Adrenal gland (tissue), 12 donors: ENCODE measurements around the gene DAZAP1. TPM values are rescaled to one million over a fixed set of nuclear protein-coding genes. Genes with fewer than 3 reads are reported as not detected.

Experiments used
- DNase-seq, 7 donors: peaks; one replicate each; pipeline ENCODE4 v3.0.0-alpha.2; 2019 to 2020
- H3K27ac ChIP-seq, 5 donors: fragments of 200-600 bp; sonication (generic) in 4 of 5; 1 replicate in 3 of 5; 2 replicates in 2 of 5; pipeline versions ENCODE4 v1.5.1 to v1.8.0; 2016 to 2020; ENCODE audit warnings: mild to moderate bottlenecking in 1 of 5
- H3K27me3 ChIP-seq: fragments of 200-600 bp; 2 replicates; pipeline ENCODE4 v1.8.0; 2021
- H3K36me3 ChIP-seq, 2 donors: fragments of 200-600 bp; replicated peaks in 1 of 2; 1 replicate in 1 of 2; 2 replicates in 1 of 2; pipeline versions ENCODE4 v1.5.1 to v1.8.0; 2018 to 2022
- H3K4me1 ChIP-seq, 2 donors: fragments of 200-600 bp; replicated peaks in 1 of 2; 1 replicate in 1 of 2; 2 replicates in 1 of 2; pipeline versions ENCODE4 v1.5.1 to v1.8.0; 2018 to 2021
- H3K4me3 ChIP-seq, 4 donors: fragments of 200-600 bp; sonication (generic) in 3 of 4; one replicate each; pipeline ENCODE4 v1.5.1; 2016 to 2018
- H3K9me3 ChIP-seq, 3 donors: fragments of 200-600 bp; sonication (generic) in 1 of 3; replicated peaks in 1 of 3; 1 replicate in 2 of 3; 2 replicates in 1 of 3; pipeline versions ENCODE4 v1.5.1 to v1.8.0; 2016 to 2021
- POLR2A ChIP-seq, 2 donors: fragments of 450-650 bp; IDR thresholded peaks; one replicate each; pipeline ENCODE4 v1.6.1; 2017; ENCODE audit warnings: antibody characterized with exemption in 2 of 2, mild to moderate bottlenecking in 2 of 2, moderate library complexity in 1 of 2
- WGBS, 4 donors: extraction: QIAGEN DNeasy Blood & Tissue Kit in 2 of 4; methylation state at CpG; one replicate each; pipeline versions ENCODE4 v1.1.5 to v1.1.7; 2013 to 2017; 5-methylcytosine and 5-hydroxymethylcytosine counted together
- intact Hi-C, 2 donors: fragments of 100-400 bp; cut with DNase I; formaldehyde crosslinking; loops; one replicate each; pipeline versions ENCODE4 v1.14.1 to v1.15.0; 2022 to 2023
- polyA plus RNA-seq, 3 donors: library from polyadenylated mRNA; stranded (reverse); fragments of 200-250 nt in 2 of 3; fragments of 350-450 nt in 1 of 3; fragmentation: Illumina TruSeq in 1 of 3; extraction: RNeasy Lipid Tissue Mini Kit (QIAGEN cat#74804) in 1 of 3; gene quantifications; one replicate each; pipeline ENCODE4 v1.2.3, GENCODE V29; 2013 to 2014
- total RNA-seq, 9 donors: library from RNA; depleted of rRNA in 4 of 9; stranded (reverse); fragments of >200 nt in 4 of 9; fragments of 120-200 nt in 1 of 9; fragmentation: NEBNext Ultra II Directional in 1 of 9; extraction: Animal tissue kit (Norgen Biotek cat#: 25700) in 1 of 9; gene quantifications; one replicate each; pipeline versions ENCODE4 v1.1.0 to v1.2.4, GENCODE V29; 2013 to 2023
- TF ChIP-seq, protein P1 (sequence below), 6 experiments: fragments of 450-650 bp in 4 of 6; fragments of 200-600 bp in 2 of 6; sonication (generic) in 1 of 6; IDR thresholded peaks; 1 replicate in 5 of 6; 2 replicates in 1 of 6; pipeline versions ENCODE4 v1.5.1 to v1.8.0; 2016 to 2021; ENCODE audit warnings: antibody characterized with exemption in 6 of 6, mild to moderate bottlenecking in 2 of 6, moderate library complexity in 1 of 6
- donor health status: healthy with polysubstance abuse.
- donor health status: Bipolar disorder and iron deficiency.
- donor health status: DM: yes; HTN: yes; CAD: no.
- donor health status: DM: no; HTN: no; CAD: no.
- donor health status: DM: no; HTN: no; CAD: no.
- donor health status: DM: yes; HTN: yes; CAD: no.

The DAZAP1 gene
- total and polyA plus RNA-seq, 12 donors = 11.5 to 117 (median 53.1) TPM

DNA sequence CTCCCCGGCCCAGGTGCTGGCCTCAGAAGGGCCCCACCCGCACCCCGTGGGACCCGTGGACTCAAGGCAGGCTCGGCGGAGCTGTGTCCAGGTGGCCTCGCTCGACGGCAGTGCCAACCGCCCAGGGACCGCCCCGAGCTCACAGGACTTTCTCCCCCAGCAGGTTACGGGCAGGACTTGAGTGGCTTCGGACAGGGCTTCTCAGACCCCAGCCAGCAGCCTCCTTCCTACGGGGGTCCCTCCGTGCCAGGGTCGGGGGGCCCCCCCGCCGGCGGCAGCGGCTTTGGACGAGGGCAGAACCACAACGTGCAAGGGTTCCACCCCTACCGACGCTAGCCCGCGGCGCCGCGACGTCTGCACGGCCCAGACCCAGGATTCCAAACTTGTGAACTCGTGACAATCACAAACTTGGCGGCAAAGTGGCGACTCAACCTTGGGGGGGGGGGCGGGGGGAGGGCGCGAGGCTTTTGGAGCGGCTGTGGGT, 27.2 kb downstream of the DAZAP1 start:
- H3K36me3 ChIP-seq = peaks cover 0 to 62% of the 10 kb centered on the region in 2 donors
- TF ChIP-seq, protein P1, sequence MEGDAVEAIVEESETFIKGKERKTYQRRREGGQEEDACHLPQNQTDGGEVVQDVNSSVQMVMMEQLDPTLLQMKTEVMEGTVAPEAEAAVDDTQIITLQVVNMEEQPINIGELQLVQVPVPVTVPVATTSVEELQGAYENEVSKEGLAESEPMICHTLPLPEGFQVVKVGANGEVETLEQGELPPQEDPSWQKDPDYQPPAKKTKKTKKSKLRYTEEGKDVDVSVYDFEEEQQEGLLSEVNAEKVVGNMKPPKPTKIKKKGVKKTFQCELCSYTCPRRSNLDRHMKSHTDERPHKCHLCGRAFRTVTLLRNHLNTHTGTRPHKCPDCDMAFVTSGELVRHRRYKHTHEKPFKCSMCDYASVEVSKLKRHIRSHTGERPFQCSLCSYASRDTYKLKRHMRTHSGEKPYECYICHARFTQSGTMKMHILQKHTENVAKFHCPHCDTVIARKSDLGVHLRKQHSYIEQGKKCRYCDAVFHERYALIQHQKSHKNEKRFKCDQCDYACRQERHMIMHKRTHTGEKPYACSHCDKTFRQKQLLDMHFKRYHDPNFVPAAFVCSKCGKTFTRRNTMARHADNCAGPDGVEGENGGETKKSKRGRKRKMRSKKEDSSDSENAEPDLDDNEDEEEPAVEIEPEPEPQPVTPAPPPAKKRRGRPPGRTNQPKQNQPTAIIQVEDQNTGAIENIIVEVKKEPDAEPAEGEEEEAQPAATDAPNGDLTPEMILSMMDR (IDR thresholded peaks at IDR 0.05) = no peak
- TF ChIP-seq POLR2A (IDR thresholded peaks at IDR 0.05) = no peak
- intact Hi-C loops = loop anchor here in 1 of 2 donors (10.0 kb wide), 1 partner anchor 160 kb away; the partner anchor contains the start of gene FAM174C

DNA sequence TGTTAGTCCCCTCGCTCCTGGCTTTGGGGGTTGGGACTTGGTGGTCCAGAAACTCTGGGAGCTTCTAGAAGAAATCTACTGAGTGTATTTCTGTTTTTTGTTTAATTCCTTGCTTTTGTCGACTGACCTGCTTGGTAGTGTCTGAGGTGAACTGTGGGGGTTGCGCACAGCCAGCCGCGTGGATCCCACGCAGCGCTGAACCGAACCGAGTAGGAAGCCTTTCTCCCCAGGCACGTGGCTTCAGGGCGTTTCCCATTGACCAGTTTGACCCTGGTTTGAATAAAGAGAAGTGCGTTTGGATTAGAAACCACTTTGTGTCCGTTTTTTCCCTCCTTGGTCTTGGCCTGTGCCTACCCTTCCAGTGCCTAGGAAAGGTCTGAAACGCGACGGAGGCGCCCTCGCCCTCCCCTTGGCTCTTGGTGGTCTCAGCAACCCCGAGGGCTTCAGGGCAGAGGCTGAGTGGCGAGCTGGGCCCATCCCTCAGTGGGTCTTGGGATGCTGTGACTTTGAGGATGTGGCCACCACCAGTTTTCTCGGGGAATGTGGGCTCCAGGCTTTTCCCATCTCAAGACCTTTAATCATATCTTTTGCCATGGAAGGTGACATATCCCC, 28.1 kb downstream of the DAZAP1 start:
- no peak for DNase-seq
- 85 to 89% (median 88%) methylated on average over 17 to 21 of the region's 21 CpGs for WGBS, 4 donors
- Histone ChIP-seq H3K9me3 (no peaks in the 10 kb centered on the region), H3K36me3 (peaks cover 0 to 62% of the 10 kb centered on the region in 2 donors), H3K4me3 (no peak overlapping the region), H3K27me3 (no peaks in the 10 kb centered on the region), H3K4me1 (peaks cover 9 to 14% of the 10 kb centered on the region in 2 donors), H3K27ac (no peak overlapping the region)
- TF ChIP-seq, protein P1 (IDR thresholded peaks at IDR 0.05) = no peak
- no peak for TF ChIP-seq POLR2A (IDR thresholded peaks at IDR 0.05)
- intact Hi-C loops = loop anchor here in 1 of 2 donors (10.0 kb wide), 1 partner anchor 161 kb away; the partner anchor contains the start of gene FAM174C

More for the DNA sequence above, 27.2 kb downstream of the DAZAP1 start:
- 75 to 86% (median 81%) methylated on average over 14 to 39 of the region's 39 CpGs for WGBS, 4 donors
- H3K9me3 ChIP-seq = no peaks in the 10 kb centered on the region
- H3K4me3 ChIP-seq = no peak overlapping the region
- H3K27ac ChIP-seq = no peak overlapping the region
- no peak for DNase-seq
- H3K27me3 ChIP-seq = no peaks in the 10 kb centered on the region
- peaks cover 7 to 10% of the 10 kb centered on the region in 2 donors for H3K4me1 ChIP-seq

DNA sequence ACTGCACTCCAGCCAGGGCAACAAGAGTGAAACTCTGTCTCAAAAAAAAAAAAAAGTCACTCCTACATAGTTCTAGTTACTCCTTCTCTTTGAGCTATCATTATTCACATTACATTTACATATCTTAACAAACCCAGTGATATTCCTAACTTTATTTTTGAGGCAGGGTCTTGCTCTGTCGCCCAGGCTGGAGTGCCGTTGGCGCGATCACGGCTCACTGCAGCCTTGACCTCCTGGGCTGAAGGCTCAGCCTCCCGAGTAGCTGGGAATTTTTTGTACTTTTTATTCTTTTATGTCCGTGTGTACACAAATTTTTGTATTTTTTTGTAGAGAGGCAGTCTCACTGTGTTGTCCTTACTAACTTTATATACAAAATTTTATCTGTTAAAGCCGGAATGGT, 30.2 kb downstream of the DAZAP1 start:
- H3K4me3 ChIP-seq = peak overlapping the region in 1 of 4 donors; percentile 81
- H3K4me1 ChIP-seq = peaks cover 9 to 19% of the 10 kb centered on the region in 2 donors
- 23 to 39% (median 32%) methylated on average over 8 of the region's 8 CpGs for WGBS, 4 donors
- intact Hi-C loops = loop anchor here in 1 of 2 donors (10.0 kb wide), 1 partner anchor 163 kb away; the partner anchor contains the start of gene FAM174C
- peak overlapping the region in 4 of 5 donors; percentile 2 to 94 (median 71) for H3K27ac ChIP-seq
- DNase-seq = no peak
- no peak for TF ChIP-seq POLR2A (IDR thresholded peaks at IDR 0.05)
- TF ChIP-seq, protein P1 (IDR thresholded peaks at IDR 0.05) = no peak
- no peaks in the 10 kb centered on the region for H3K27me3 ChIP-seq
- H3K36me3 ChIP-seq = peaks cover 0 to 61% of the 10 kb centered on the region in 2 donors
- H3K9me3 ChIP-seq = no peaks in the 10 kb centered on the region

DNA sequence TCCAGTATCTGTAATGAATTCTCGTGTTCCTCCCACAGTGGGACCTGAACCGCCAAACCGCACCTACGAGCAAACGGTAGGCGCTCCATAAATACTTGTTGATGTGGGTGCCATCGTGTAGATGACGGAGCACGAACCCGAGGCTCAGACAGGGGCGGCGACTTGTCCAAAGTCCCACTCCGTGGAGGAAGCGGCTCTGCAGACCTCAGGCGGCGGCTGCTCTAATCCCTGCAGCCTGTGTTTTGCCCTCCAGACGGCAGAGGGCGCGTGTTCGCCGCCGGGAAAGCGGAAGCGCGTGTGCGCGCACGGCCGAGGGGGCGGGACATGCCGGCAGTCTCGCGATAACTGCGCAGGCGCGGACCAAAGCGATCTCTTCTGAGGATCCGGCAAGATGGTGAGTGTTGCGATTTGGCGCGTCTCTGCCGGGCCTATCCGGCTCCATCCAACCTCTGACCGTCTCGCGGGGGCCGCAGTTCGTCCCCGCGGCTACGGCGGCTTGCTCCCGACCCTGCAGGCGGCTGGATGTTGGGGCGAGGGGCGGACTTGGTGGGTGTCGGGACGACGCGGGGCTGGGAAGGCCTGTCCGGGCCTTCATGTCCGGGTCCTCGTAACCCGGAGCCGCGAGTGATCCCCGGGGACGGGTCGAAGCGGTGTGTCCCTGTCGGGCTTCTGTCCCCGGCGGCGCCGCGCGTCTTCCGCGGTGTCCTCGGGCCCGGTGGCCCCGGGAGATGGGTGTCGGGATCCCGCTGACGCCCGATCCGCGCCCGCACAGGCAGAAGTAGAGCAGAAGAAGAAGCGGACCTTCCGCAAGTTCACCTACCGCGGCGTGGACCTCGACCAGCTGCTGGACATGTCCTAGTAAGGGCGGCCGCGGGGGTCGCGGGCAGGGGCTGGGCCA, 30.9 kb downstream of the DAZAP1 start, which contains the start of gene RPS15:
TSS of gene RPS15 (plus strand) at position 362 of the 898 bp plus-strand sequence. CDS start at position 392, 30 bp downstream.
- intact Hi-C loops = loop anchor here in 1 of 2 donors (10.0 kb wide), 1 partner anchor 163 kb away; the partner anchor contains the start of gene FAM174C
- H3K4me3 ChIP-seq = peak within 1 kb of the TSS; percentile 5 to 95 (median 84)
- WGBS, 4 donors = 1 to 2% (median 2%) methylated on average over 36 to 100 of the region's 100 CpGs

More for the DNA sequence above, 30.9 kb downstream of the DAZAP1 start, which contains the start of gene RPS15:
- Histone ChIP-seq H3K27me3 (no peaks in the 10 kb centered on the region), H3K36me3 (peaks cover 0 to 58% of the 10 kb centered on the region in 2 donors), H3K4me1 (peaks cover 9 to 19% of the 10 kb centered on the region in 2 donors), H3K9me3 (no peaks in the 10 kb centered on the region), H3K27ac (peak within 1 kb of the TSS; percentile 64 to 94 (median 83))
- TF ChIP-seq, protein P1 (IDR thresholded peaks at IDR 0.05) = peak; percentile 70 to 96 (median 89)
- peak; percentile 89 to 93 for TF ChIP-seq POLR2A (IDR thresholded peaks at IDR 0.05)
- DNase-seq = peak; percentile 93 to 97 (median 95)
